B cell (primary cell): ENCODE results near the gene S1PR5. TPM values are rescaled to one million over a fixed set of nuclear protein-coding genes. Genes with fewer than 3 reads are reported as not detected.

Experiments
- ATAC-seq: fragments of 200-7000 bp; cut with Tn5 transposase; one replicate; pipeline ENCODE4 v1.10.0; 2021; ENCODE audit warnings: low read depth, mild to moderate bottlenecking, moderate number of reproducible peaks, moderate library complexity
- CTCF ChIA-PET: fragments of 350-600 bp; sonication (Branson Sonifier 250); formaldehyde crosslinking; loops from one replicate; lab custom pipeline; 2021; ENCODE audit warnings: antibody characterized with exemption, inconsistent platforms; lab: Charles Lee
- POLR2A ChIA-PET: fragments of 350-600 bp; sonication (Branson Sonifier 250); formaldehyde crosslinking; loops from one replicate; lab custom pipeline; 2021; ENCODE audit warnings: antibody characterized with exemption; lab: Charles Lee
- DNase-seq: peaks from one replicate; pipeline ENCODE4 v3.0.0; 2013
- H2AFZ ChIP-seq: 2 replicates; pipeline ENCODE4 v1.6.1; 2012; ENCODE audit warnings: mild to moderate bottlenecking, low read depth, low read length; ENCODE audit not compliant: insufficient read depth, poor library complexity, severe bottlenecking
- H3K27ac ChIP-seq, 2 donors: 1 replicate in 1 of 2; 2 replicates in 1 of 2; pipeline ENCODE4 v1.5.1; 2012 to 2013; ENCODE audit warnings: low read length in 2 of 2, mild to moderate bottlenecking in 2 of 2, moderate library complexity in 1 of 2
- H3K27me3 ChIP-seq, 4 experiments: fragments of 200-600 bp in 1 of 4; sonication (generic) in 1 of 4; replicated peaks in 1 of 4; 1 replicate in 2 of 4; 2 replicates in 2 of 4; pipeline versions ENCODE4 v1.6.1 to v1.7.0; 2013 to 2016; ENCODE audit warnings: low read length in 3 of 4, mild to moderate bottlenecking in 2 of 4, mixed read lengths in 1 of 4, moderate library complexity in 1 of 4; ENCODE audit not compliant: insufficient read depth in 4 of 4, control insufficient read depth in 3 of 4; ENCODE audit errors: control extremely low read depth in 1 of 4
- H3K36me3 ChIP-seq, 2 experiments: replicated peaks in 1 of 2; 1 replicate in 1 of 2; 2 replicates in 1 of 2; pipeline versions ENCODE4 v1.6.1 to v1.7.1; 2013; ENCODE audit warnings: low read length in 1 of 2; ENCODE audit not compliant: insufficient read depth in 2 of 2, control insufficient read depth in 1 of 2; ENCODE audit errors: control extremely low read depth in 1 of 2, extremely low read depth in 1 of 2
- H3K4me1 ChIP-seq, 2 donors: fragments of 200-600 bp in 1 of 2; sonication (generic) in 1 of 2; 1 replicate in 1 of 2; 2 replicates in 1 of 2; pipeline versions ENCODE4 v1.5.1 to v1.6.1; 2013 to 2017; ENCODE audit warnings: low read length in 2 of 2; ENCODE audit not compliant: control insufficient read depth in 2 of 2, insufficient read depth in 2 of 2
- H3K4me2 ChIP-seq: replicated peaks from 2 replicates; pipeline ENCODE3; 2012; ENCODE audit warnings: mild to moderate bottlenecking, low read depth, low read length; ENCODE audit not compliant: poor library complexity, severe bottlenecking
- H3K4me3 ChIP-seq, 5 experiments: fragments of 200-600 bp in 1 of 5; sonication (generic) in 1 of 5; 1 replicate in 3 of 5; 2 replicates in 2 of 5; pipeline versions ENCODE4 v1.5.1 to v1.7.0; 2011 to 2016; ENCODE audit warnings: low read length in 4 of 5, mild to moderate bottlenecking in 4 of 5, low read depth in 2 of 5, control low read depth in 1 of 5, moderate library complexity in 1 of 5; ENCODE audit not compliant: insufficient read depth in 1 of 5; ENCODE audit errors: control extremely low read depth in 1 of 5, extremely low read depth in 1 of 5
- H3K79me2 ChIP-seq: fragments of 200-600 bp; sonication (generic); one replicate; pipeline ENCODE4 v1.6.0; 2016; ENCODE audit warnings: low read length; ENCODE audit not compliant: control insufficient read depth, insufficient read depth
- H3K9ac ChIP-seq: fragments of 200-600 bp; sonication (generic); 2 replicates; pipeline ENCODE4 v1.6.1; 2017; ENCODE audit warnings: mild to moderate bottlenecking, low read length, moderate library complexity
- H3K9me3 ChIP-seq, 3 donors: one replicate each; pipeline versions ENCODE4 v1.6.1 to v1.7.1; 2013; ENCODE audit warnings: low read length in 2 of 3; ENCODE audit not compliant: control insufficient read depth in 2 of 3, insufficient read depth in 1 of 3; ENCODE audit errors: control extremely low read depth in 1 of 3
- H4K20me1 ChIP-seq: 2 replicates; pipeline ENCODE4 v1.6.0; 2012; ENCODE audit warnings: mild to moderate bottlenecking, low read length; ENCODE audit not compliant: insufficient read depth, control insufficient read depth, poor library complexity, severe bottlenecking
- H3K27ac Mint-ChIP-seq: one replicate; pipeline ENCODE4 v1.8.0; 2021; ENCODE audit warnings: mixed read lengths
- H3K27me3 Mint-ChIP-seq: one replicate; pipeline ENCODE4 v1.8.0; 2021; ENCODE audit warnings: mixed read lengths
- H3K4me1 Mint-ChIP-seq: one replicate; pipeline ENCODE4 v1.8.0; 2021; ENCODE audit warnings: mixed read lengths
- H3K4me3 Mint-ChIP-seq: one replicate; pipeline ENCODE4 v1.8.0; 2021; ENCODE audit warnings: mixed read lengths
- H3K9me3 Mint-ChIP-seq: one replicate; pipeline ENCODE4 v1.8.0; 2022; ENCODE audit warnings: mixed read lengths; ENCODE audit not compliant: insufficient read depth
- EZH2 ChIP-seq: IDR thresholded peaks from 2 replicates; pipeline ENCODE4 v1.6.1; 2012; ENCODE audit warnings: borderline replicate concordance, low read depth, mild to moderate bottlenecking, moderate library complexity, low read length; ENCODE audit not compliant: insufficient read depth, poor library complexity, severe bottlenecking
- WGBS: methylation state at CpG from one replicate; pipeline ENCODE4 v1.1.5; 2013; ENCODE audit warnings: missing lambda C conversion rate; ENCODE audit not compliant: insufficient coverage; 5-methylcytosine and 5-hydroxymethylcytosine counted together
- intact Hi-C: fragments of 100-400 bp; cut with micrococcal nuclease; formaldehyde crosslinking; loops from one replicate; pipeline ENCODE4 v1.10.0; 2022
- polyA plus RNA-seq: library from polyadenylated mRNA; depleted of rRNA; stranded (reverse); fragments of >200 nt; gene quantifications from 2 replicates; pipeline ENCODE4 v1.2.3, GENCODE V29; 2012
- total RNA-seq, 2 donors: library from RNA; stranded (reverse); fragments of 120-200 nt in 1 of 2; gene quantifications; 1 replicate in 1 of 2; 2 replicates in 1 of 2; pipeline versions ENCODE4 v1.2.3 to v1.2.4, GENCODE V29; 2013 to 2022
- TF ChIP-seq, protein P1 (sequence below): fragments of 200-600 bp; IDR thresholded peaks from one replicate; pipeline ENCODE4 v1.8.0; 2022; ENCODE audit warnings: antibody characterized with exemption, mild to moderate bottlenecking

The S1PR5 gene
- total and polyA plus RNA-seq, 2 donors (not counting 1 experiment from before 2014, with no cell fraction given), result 0.27 to 0.67 TPM

DNA sequence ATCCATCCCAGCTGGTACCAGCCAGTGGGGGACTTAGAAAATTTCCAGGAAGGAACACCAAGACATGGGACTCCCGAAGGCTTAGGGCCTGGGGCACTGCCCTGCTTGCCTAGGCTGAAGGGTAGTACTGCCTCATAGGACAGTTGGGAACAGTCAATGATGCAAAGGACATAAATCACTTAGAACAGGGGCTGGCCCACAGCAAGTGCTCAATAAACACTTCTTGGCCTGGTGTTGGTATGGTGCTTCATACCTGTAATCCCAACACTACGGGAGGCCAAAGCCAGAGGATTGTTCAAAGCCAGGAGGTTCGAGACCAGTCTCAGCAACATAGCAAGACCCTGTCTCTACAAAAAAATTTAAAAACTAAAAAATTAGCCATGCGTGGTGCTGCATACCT is 19.9 kb downstream of the S1PR5 start:
- H3K4me1 ChIP-seq, result peaks cover 6 to 9% of the 10 kb centered on the region in 2 donors
- no peak overlapping the region for H3K9ac ChIP-seq
- H3K79me2 ChIP-seq, result peaks cover 37% of the 10 kb centered on the region
- POLR2A ChIA-PET, result interaction anchor here (0.7 kb wide), 1 partner anchor 54 kb away, joined by 4 read pairs; no protein-coding TSS in a partner anchor
- peaks cover 20% of the 10 kb centered on the region for H3K4me1 Mint-ChIP-seq
- H3K4me3 ChIP-seq, result no peak overlapping the region
- H3K4me3 Mint-ChIP-seq, result no peak overlapping the region
- H3K4me2 ChIP-seq, result no peak overlapping the region
- no peaks in the 10 kb centered on the region for H4K20me1 ChIP-seq
- no peak for TF ChIP-seq EZH2
- TF ChIP-seq, protein P1, sequence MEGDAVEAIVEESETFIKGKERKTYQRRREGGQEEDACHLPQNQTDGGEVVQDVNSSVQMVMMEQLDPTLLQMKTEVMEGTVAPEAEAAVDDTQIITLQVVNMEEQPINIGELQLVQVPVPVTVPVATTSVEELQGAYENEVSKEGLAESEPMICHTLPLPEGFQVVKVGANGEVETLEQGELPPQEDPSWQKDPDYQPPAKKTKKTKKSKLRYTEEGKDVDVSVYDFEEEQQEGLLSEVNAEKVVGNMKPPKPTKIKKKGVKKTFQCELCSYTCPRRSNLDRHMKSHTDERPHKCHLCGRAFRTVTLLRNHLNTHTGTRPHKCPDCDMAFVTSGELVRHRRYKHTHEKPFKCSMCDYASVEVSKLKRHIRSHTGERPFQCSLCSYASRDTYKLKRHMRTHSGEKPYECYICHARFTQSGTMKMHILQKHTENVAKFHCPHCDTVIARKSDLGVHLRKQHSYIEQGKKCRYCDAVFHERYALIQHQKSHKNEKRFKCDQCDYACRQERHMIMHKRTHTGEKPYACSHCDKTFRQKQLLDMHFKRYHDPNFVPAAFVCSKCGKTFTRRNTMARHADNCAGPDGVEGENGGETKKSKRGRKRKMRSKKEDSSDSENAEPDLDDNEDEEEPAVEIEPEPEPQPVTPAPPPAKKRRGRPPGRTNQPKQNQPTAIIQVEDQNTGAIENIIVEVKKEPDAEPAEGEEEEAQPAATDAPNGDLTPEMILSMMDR, result no peak
- H3K9me3 ChIP-seq, result no peaks in the 10 kb centered on the region
- DNase-seq (no peak), ATAC-seq (no peak)
- no peak overlapping the region for H2AFZ ChIP-seq
- intact Hi-C loops, result no loop called here
- WGBS, result 94% methylated on average over 3 of the region's 4 CpGs
- peaks cover 0 to 13% of the 10 kb centered on the region in 2 experiments for H3K36me3 ChIP-seq
- H3K27me3 Mint-ChIP-seq, result no peaks in the 10 kb centered on the region
- CTCF ChIA-PET, result no interaction called here
- H3K9me3 Mint-ChIP-seq, result no peaks in the 10 kb centered on the region
- no peak overlapping the region for H3K27ac ChIP-seq
- no peak overlapping the region for H3K27ac Mint-ChIP-seq
- H3K27me3 ChIP-seq, result no peaks in the 10 kb centered on the region

GRCh38 chr19:10491472-10492047 is 25.7 kb downstream of the S1PR5 start:
- Mint-ChIP-seq H3K4me3 (no peak overlapping the region), H3K27ac (no peak overlapping the region), H3K27me3 (no peaks in the 10 kb centered on the region), H3K9me3 (no peaks in the 10 kb centered on the region), H3K4me1 (peaks cover 3% of the 10 kb centered on the region)
- DNase-seq (no peak), ATAC-seq (no peak)
- H3K4me2 ChIP-seq, result no peak overlapping the region
- H3K9ac ChIP-seq, result no peak overlapping the region
- ChIA-PET CTCF (interaction anchor here (2.4 kb wide), 1 partner anchor 208 kb away, joined by 14 read pairs; no protein-coding TSS in a partner anchor), POLR2A (no interaction called here)
- peaks cover 0 to 28% of the 10 kb centered on the region in 2 experiments for H3K36me3 ChIP-seq
- H4K20me1 ChIP-seq, result peaks cover 9% of the 10 kb centered on the region
- WGBS, result 98% methylated on average over 43 of the region's 43 CpGs
- peaks cover 20% of the 10 kb centered on the region for H3K79me2 ChIP-seq
- no peak overlapping the region for H3K27ac ChIP-seq
- no peaks in the 10 kb centered on the region for H3K27me3 ChIP-seq
- no peaks in the 10 kb centered on the region for H3K4me1 ChIP-seq
- H3K4me3 ChIP-seq, result no peak overlapping the region
- H2AFZ ChIP-seq, result no peak overlapping the region
- intact Hi-C loops, result no loop called here
- TF ChIP-seq EZH2, result no peak
- TF ChIP-seq, protein P1, result no peak
- H3K9me3 ChIP-seq, result no peaks in the 10 kb centered on the region
